Mesenchymal stem cell (in vitro differentiated cells and primary cell): ENCODE measurements around the gene HOXD13.

Experiments
- DNase-seq: peaks from one replicate; pipeline ENCODE4 v3.0.0-alpha.2; 2013
- H2AFZ ChIP-seq: one replicate; pipeline ENCODE4 v1.6.1; 2013; ENCODE audit warnings: low read depth, mild to moderate bottlenecking, control low read depth, inconsistent platforms, low read length, moderate library complexity
- H2AK5ac ChIP-seq: 2 replicates; pipeline ENCODE4 v1.6.1; 2013; ENCODE audit warnings: low read length, moderate library complexity, mild to moderate bottlenecking, inconsistent platforms; ENCODE audit not compliant: severe bottlenecking
- H2BK120ac ChIP-seq: one replicate; pipeline ENCODE4 v1.6.1; 2013; ENCODE audit warnings: low read depth, mild to moderate bottlenecking, inconsistent platforms, low read length, moderate library complexity
- H2BK12ac ChIP-seq, 2 experiments: one replicate each; pipeline ENCODE4 v1.6.1; 2013; ENCODE audit warnings: inconsistent platforms in 2 of 2, low read length in 2 of 2, mild to moderate bottlenecking in 2 of 2, moderate library complexity in 2 of 2, control low read depth in 1 of 2
- H2BK15ac ChIP-seq: one replicate; pipeline ENCODE4 v1.6.1; 2013; ENCODE audit warnings: mild to moderate bottlenecking, low read depth, inconsistent platforms; ENCODE audit not compliant: poor library complexity, severe bottlenecking
- H2BK5ac ChIP-seq: 2 replicates; pipeline ENCODE4 v1.6.1; 2013; ENCODE audit warnings: low read depth, mild to moderate bottlenecking, low read length, control low read depth, inconsistent platforms; ENCODE audit not compliant: poor library complexity, severe bottlenecking
- H3K14ac ChIP-seq, 2 experiments: one replicate each; pipeline ENCODE4 v1.6.1; 2013; ENCODE audit warnings: inconsistent platforms in 2 of 2, low read length in 2 of 2, control low read depth in 1 of 2, mild to moderate bottlenecking in 1 of 2, moderate library complexity in 1 of 2
- H3K18ac ChIP-seq, 2 experiments: one replicate each; pipeline ENCODE4 v1.6.1; 2013; ENCODE audit warnings: inconsistent platforms in 2 of 2, low read length in 2 of 2, control low read depth in 1 of 2, low read depth in 1 of 2, mild to moderate bottlenecking in 1 of 2
- H3K23ac ChIP-seq, 2 experiments: one replicate each; pipeline ENCODE4 v1.6.1; 2013; ENCODE audit warnings: inconsistent platforms in 2 of 2, low read length in 2 of 2, mild to moderate bottlenecking in 2 of 2, moderate library complexity in 2 of 2, control low read depth in 1 of 2
- H3K27ac ChIP-seq: 2 replicates; pipeline ENCODE4 v1.5.1; 2013; ENCODE audit warnings: mild to moderate bottlenecking, moderate library complexity, low read length, control low read depth, inconsistent platforms; ENCODE audit not compliant: poor library complexity, severe bottlenecking
- H3K27me3 ChIP-seq, 2 experiments: 2 replicates each; pipeline versions ENCODE4 v1.6.1 to v1.7.0; 2013; ENCODE audit warnings: low read length in 2 of 2, mild to moderate bottlenecking in 2 of 2, moderate library complexity in 2 of 2, control low read depth in 1 of 2, inconsistent platforms in 1 of 2; ENCODE audit not compliant: control insufficient read depth in 1 of 2, insufficient read depth in 1 of 2
- H3K36me3 ChIP-seq, 2 experiments: 2 replicates each; pipeline versions ENCODE4 v1.6.1 to v1.7.0; 2013; ENCODE audit warnings: low read length in 2 of 2, control low read depth in 1 of 2, inconsistent platforms in 1 of 2, low read depth in 1 of 2, mild to moderate bottlenecking in 1 of 2; ENCODE audit not compliant: insufficient read depth in 2 of 2, control insufficient read depth in 1 of 2
- H3K4ac ChIP-seq, 2 experiments: one replicate each; pipeline ENCODE4 v1.6.1; 2013; ENCODE audit warnings: inconsistent platforms in 2 of 2, low read length in 2 of 2, mild to moderate bottlenecking in 2 of 2, moderate library complexity in 2 of 2, control low read depth in 1 of 2, low read depth in 1 of 2
- H3K4me1 ChIP-seq: 2 replicates; pipeline ENCODE4 v1.6.1; 2013; ENCODE audit warnings: low read depth, low read length, control low read depth; ENCODE audit not compliant: control insufficient read depth, insufficient read depth
- H3K4me2 ChIP-seq: 2 replicates; pipeline ENCODE4 v1.6.1; 2013; ENCODE audit warnings: low read length, mild to moderate bottlenecking, inconsistent platforms; ENCODE audit not compliant: poor library complexity, severe bottlenecking
- H3K4me3 ChIP-seq, 2 experiments: 2 replicates each; pipeline versions ENCODE4 v1.5.1 to v1.7.0; 2013; ENCODE audit warnings: low read length in 2 of 2, mild to moderate bottlenecking in 2 of 2, control low read depth in 1 of 2, low read depth in 1 of 2; ENCODE audit not compliant: insufficient read depth in 1 of 2
- H3K79me1 ChIP-seq: replicated peaks from 2 replicates; pipeline ENCODE4 v1.6.1; 2013; ENCODE audit warnings: mild to moderate bottlenecking, control low read depth, low read length, inconsistent platforms; ENCODE audit not compliant: poor library complexity, severe bottlenecking
- H3K9ac ChIP-seq: 2 replicates; pipeline ENCODE4 v1.7.0; 2013; ENCODE audit warnings: mild to moderate bottlenecking, low read length, moderate library complexity
- H3K9me3 ChIP-seq: 2 replicates; pipeline ENCODE4 v1.7.0; 2013; ENCODE audit warnings: mild to moderate bottlenecking, low read length; ENCODE audit not compliant: control insufficient read depth
- H4K8ac ChIP-seq: one replicate; pipeline ENCODE4 v1.6.1; 2013; ENCODE audit warnings: inconsistent platforms, mild to moderate bottlenecking, low read length, moderate library complexity
- H4K91ac ChIP-seq: one replicate; pipeline ENCODE4 v1.6.1; 2013; ENCODE audit warnings: mild to moderate bottlenecking, low read length, inconsistent platforms
- WGBS: methylation state at CpG from one replicate; pipeline ENCODE4 v1.1.7; 2013; ENCODE audit warnings: mixed read lengths; 5-methylcytosine and 5-hydroxymethylcytosine counted together

The HOXD13 gene

GRCh38 chr2:176080540-176081375 lies 11.8 kb upstream of the HOXD13 start:
- H2AFZ ChIP-seq, result no peak overlapping the region

GRCh38 chr2:176081376-176081836 lies 11.1 kb upstream of the HOXD13 start:
- Histone ChIP-seq H3K4me3 (no peak overlapping the region), H4K8ac (no peak overlapping the region), H3K9ac (no peak overlapping the region), H2BK5ac (no peak overlapping the region), H3K79me1 (no peaks in the 10 kb centered on the region), H3K4me1 (peaks cover 32% of the 10 kb centered on the region), H3K27me3 (peaks cover 88 to 95% of the 10 kb centered on the region in 2 experiments), H3K4me2 (no peak overlapping the region), H2AFZ (no peak overlapping the region), H3K9me3 (peaks cover 3% of the 10 kb centered on the region), H3K4ac (no peak overlapping the region), H2AK5ac (no peak overlapping the region), H2BK120ac (no peak overlapping the region), H3K23ac (no peak overlapping the region), H2BK12ac (no peak overlapping the region), H3K14ac (no peak overlapping the region), H3K18ac (no peak overlapping the region), H3K36me3 (peaks cover 0 to 3% of the 10 kb centered on the region in 2 experiments), H4K91ac (no peak overlapping the region), H2BK15ac (peak overlapping the region; percentile 48), H3K27ac (no peak overlapping the region)
- 10% methylated on average over 12 of the region's 17 CpGs for WGBS
- no peak for DNase-seq

More at GRCh38 chr2:176080540-176081375, 11.8 kb upstream of the HOXD13 start:
- Histone ChIP-seq H3K27me3 (peaks cover 88 to 95% of the 10 kb centered on the region in 2 experiments), H3K4me2 (peak overlapping the region; percentile 63), H2BK5ac (no peak overlapping the region), H3K23ac (no peak overlapping the region), H4K8ac (no peak overlapping the region), H3K79me1 (no peaks in the 10 kb centered on the region), H3K36me3 (peaks cover 0 to 3% of the 10 kb centered on the region in 2 experiments), H4K91ac (no peak overlapping the region), H3K4me1 (peaks cover 27% of the 10 kb centered on the region), H2BK12ac (no peak overlapping the region), H3K14ac (no peak overlapping the region), H2AK5ac (no peak overlapping the region), H3K9ac (no peak overlapping the region), H3K9me3 (peaks cover 4% of the 10 kb centered on the region), H3K4me3 (peak overlapping the region in 1 of 2 experiments; percentile 37), H2BK15ac (peak overlapping the region; percentile 13), H3K27ac (no peak overlapping the region), H3K4ac (no peak overlapping the region), H2BK120ac (no peak overlapping the region), H3K18ac (no peak overlapping the region)
- DNase-seq, result no peak
- WGBS, result 3% methylated on average over 52 of the region's 68 CpGs

GRCh38 chr2:176081837-176082524 lies 10.5 kb upstream of the HOXD13 start:
- Histone ChIP-seq H3K14ac (no peak overlapping the region), H2AK5ac (no peak overlapping the region), H3K4ac (no peak overlapping the region), H3K23ac (peak overlapping the region in 1 of 2 experiments; percentile 52), H2BK15ac (peak overlapping the region; percentile 48), H3K4me2 (peak overlapping the region; percentile 29), H2BK5ac (no peak overlapping the region), H2BK120ac (no peak overlapping the region), H3K9me3 (no peaks in the 10 kb centered on the region), H3K4me3 (no peak overlapping the region), H3K18ac (no peak overlapping the region), H2BK12ac (no peak overlapping the region), H3K36me3 (peaks cover 0 to 3% of the 10 kb centered on the region in 2 experiments), H3K9ac (no peak overlapping the region), H3K4me1 (peaks cover 32% of the 10 kb centered on the region), H3K27ac (no peak overlapping the region), H4K8ac (peak overlapping the region; percentile 28), H3K79me1 (no peaks in the 10 kb centered on the region), H3K27me3 (peaks cover 88 to 95% of the 10 kb centered on the region in 2 experiments), H4K91ac (no peak overlapping the region), H2AFZ (no peak overlapping the region)
- 2% methylated on average over 58 of the region's 62 CpGs for WGBS
- no peak for DNase-seq

GRCh38 chr2:176082525-176082823 lies 10.0 kb upstream of the HOXD13 start:
- Histone ChIP-seq H2AFZ (no peak overlapping the region), H3K4me1 (peaks cover 32% of the 10 kb centered on the region), H2BK120ac (no peak overlapping the region), H3K9ac (no peak overlapping the region), H3K36me3 (peaks cover 0 to 3% of the 10 kb centered on the region in 2 experiments), H3K27me3 (peaks cover 91 to 95% of the 10 kb centered on the region in 2 experiments), H4K8ac (peak overlapping the region; percentile 28), H2BK5ac (no peak overlapping the region), H3K18ac (no peak overlapping the region), H3K4ac (no peak overlapping the region), H2BK12ac (no peak overlapping the region), H3K14ac (no peak overlapping the region), H2AK5ac (no peak overlapping the region), H3K4me2 (no peak overlapping the region), H3K9me3 (no peaks in the 10 kb centered on the region), H4K91ac (no peak overlapping the region), H3K27ac (no peak overlapping the region), H3K4me3 (no peak overlapping the region), H2BK15ac (no peak overlapping the region), H3K23ac (no peak overlapping the region), H3K79me1 (no peaks in the 10 kb centered on the region)
- DNase-seq, result no peak
- 2% methylated on average over 8 of the region's 10 CpGs for WGBS
